Measurements from ENCODE around the gene EFCAB7. TPM values are rescaled to one million over a fixed set of nuclear protein-coding genes. Genes with fewer than 3 reads are reported as not detected.

Gene EFCAB7
- total and polyA plus RNA-seq, 2 of the 8 experiments (the other 6 are each of a cell fraction or from before 2014, with no cell fraction given), result 1.1 to 3.1 TPM

DNA sequence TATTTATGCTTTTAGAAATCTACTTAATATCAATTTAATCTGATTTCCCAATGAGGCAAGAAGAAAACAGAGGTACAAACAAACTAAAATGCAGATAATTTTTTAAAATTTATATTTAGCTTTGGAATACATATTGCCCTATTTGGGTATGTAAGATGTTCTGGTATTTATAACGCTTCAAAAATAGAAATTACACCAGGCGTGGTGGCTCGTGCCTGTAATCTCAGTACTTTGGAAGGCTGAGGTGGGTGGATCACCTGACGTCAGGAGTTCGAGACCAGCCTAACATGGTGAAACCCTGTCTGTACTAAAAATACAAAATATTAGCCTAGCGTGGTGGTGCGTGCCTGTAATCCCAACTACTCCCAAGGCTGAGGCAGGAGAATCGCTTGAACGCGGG, 13.6 kb upstream of the EFCAB7 start:
- TF ChIP-seq, protein P1, sequence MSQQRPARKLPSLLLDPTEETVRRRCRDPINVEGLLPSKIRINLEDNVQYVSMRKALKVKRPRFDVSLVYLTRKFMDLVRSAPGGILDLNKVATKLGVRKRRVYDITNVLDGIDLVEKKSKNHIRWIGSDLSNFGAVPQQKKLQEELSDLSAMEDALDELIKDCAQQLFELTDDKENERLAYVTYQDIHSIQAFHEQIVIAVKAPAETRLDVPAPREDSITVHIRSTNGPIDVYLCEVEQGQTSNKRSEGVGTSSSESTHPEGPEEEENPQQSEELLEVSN (IDR thresholded peaks at IDR 0.05), result no peak
- no peak for TF ChIP-seq GABPA (IDR thresholded peaks at IDR 0.05; ENCODE audit: borderline replicate concordance, insufficient read depth, low read length)
- TF ChIP-seq TAF1 (IDR thresholded peaks at IDR 0.05; ENCODE audit: low read depth, low read length), result no peak
- no peak for TF ChIP-seq MAX (IDR thresholded peaks at IDR 0.05)
- H4K8ac ChIP-seq (ENCODE audit: extremely low read depth, insufficient read depth, low read length), result no peak overlapping the region
- no peak overlapping the region for H3K18ac ChIP-seq (ENCODE audit: extremely low read depth, low read length)
- H3K9me3 ChIP-seq (ENCODE audit: insufficient read depth in 2 of 2, low read depth in 1 of 2, low read length in 1 of 2), result no peaks in the 10 kb centered on the region; a peak in 1 of 4 replicates
- no peak overlapping the region for H4K5ac ChIP-seq (ENCODE audit: insufficient read length, low read depth, low read length)
- no peak overlapping the region for H3K4me2 ChIP-seq (ENCODE audit: insufficient read depth in 1 of 2, low read depth in 2 of 2, low read length in 2 of 2)
- WGBS, 2 experiments (ENCODE audit: extremely low coverage in 1 of 2, insufficient coverage in 1 of 2, insufficient read length in 1 of 2, insufficient replicate concordance in 2 of 2, low coverage in 1 of 2, low lambda C conversion rate in 2 of 2, missing lambda C conversion rate in 1 of 2), result 88% methylated on average over 10 of the region's 10 CpGs; no CpG with 5 or more reads in 1 of the 2 experiments
- no peak overlapping the region for H3K56ac ChIP-seq (replicated peaks; ENCODE audit: insufficient read length, low read depth, low read length)
- no peaks in the 10 kb centered on the region for H3K4me1 ChIP-seq (replicated peaks in 1 of 4; ENCODE audit: control insufficient read depth in 3 of 4, insufficient read depth in 4 of 4, low read length in 3 of 4)
- H3K9ac ChIP-seq (replicated peaks in 1 of 4; ENCODE audit: extremely low read depth in 1 of 4, low read depth in 3 of 4, low read length in 3 of 4), result no peak overlapping the region
- no peak overlapping the region for H2BK120ac ChIP-seq (replicated peaks; ENCODE audit: low read depth, low read length)
- 0 out of 4 replicates have a peak, but pooled peaks cover 0 to 2% of the 10 kb centered on the region in 2 experiments for H3K79me2 ChIP-seq (ENCODE audit: control insufficient read depth in 1 of 2, insufficient read depth in 2 of 2, low read length in 2 of 2)
- no peaks in the 10 kb centered on the region for H4K20me1 ChIP-seq (replicated peaks in 1 of 2; ENCODE audit: control insufficient read depth in 1 of 2, insufficient read depth in 2 of 2, low read length in 2 of 2)
- ChIA-PET POLR2A (ENCODE audit: partially characterized antibody) (no interaction called here), CTCF (ENCODE audit: partially characterized antibody) (no interaction called here)
- no peaks in the 10 kb centered on the region for H3K27me3 ChIP-seq (replicated peaks in 1 of 4; ENCODE audit: control insufficient read depth in 3 of 4, extremely low read depth in 1 of 4, insufficient read depth in 3 of 4, low read length in 3 of 4)
- no peaks in the 10 kb centered on the region for H3K23me2 ChIP-seq (ENCODE audit: low read depth, low read length)
- no peak overlapping the region for H3K4me3 ChIP-seq (ENCODE audit: extremely low read depth in 1 of 4, insufficient read depth in 2 of 4, low read depth in 3 of 4, low read length in 4 of 4)
- FAIRE-seq (no peak), DNase-seq (ENCODE audit: low read depth in 1 of 2, low spot score in 2 of 2) (no peak)
- H2BK12ac ChIP-seq (ENCODE audit: low read depth, low read length), result no peak overlapping the region
- H3K14ac ChIP-seq (ENCODE audit: insufficient read length), result no peak overlapping the region
- H3K36me3 ChIP-seq (ENCODE audit: control insufficient read depth in 2 of 4, insufficient read depth in 4 of 4, low read length in 3 of 4), result peaks cover 0 to 8% (median 5%) of the 10 kb centered on the region in 4 experiments; a peak in 4 of 8 replicates
- H2BK20ac ChIP-seq (ENCODE audit: low read length), result no peak overlapping the region
- H3K23ac ChIP-seq (ENCODE audit: insufficient read length), result no peak overlapping the region
- no peak overlapping the region for H3K4ac ChIP-seq (replicated peaks; ENCODE audit: insufficient read length, low read depth, low read length)
- no peaks in the 10 kb centered on the region for H3K79me1 ChIP-seq (ENCODE audit: low read depth, low read length)
- no peak overlapping the region for H2BK15ac ChIP-seq (ENCODE audit: low read length)
- no peak overlapping the region for H2AFZ ChIP-seq (ENCODE audit: low read length)
- no peak overlapping the region for H2BK5ac ChIP-seq (ENCODE audit: low read depth, low read length)
- no peak overlapping the region for H2AK5ac ChIP-seq (ENCODE audit: low read depth, low read length)
- H3K27ac ChIP-seq (ENCODE audit: low read depth, low read length), result no peak overlapping the region
- H4K91ac ChIP-seq (replicated peaks; ENCODE audit: insufficient read length, low read length), result no peak overlapping the region

Measured in H1 (cell line).